CD4-positive, alpha-beta T cell treated with Interleukin-4 for 4 hours (primary cell): ENCODE measurements around the gene MYCBP.
"Not testable (repeated sequence)": the region's sequence is repeated elsewhere in the genome, so short reads cannot be mapped to it uniquely, and the experiment has no call there.

Source experiments
- DNase-seq: peaks from one replicate; pipeline ENCODE4 v3.0.0-alpha.2; 2020

Gene MYCBP

GRCh38 chr1:38873027-38873969, at the start of gene MYCBP:
MYCBP (minus strand) TSS chr1:38873348; CDS start chr1:38873305, 43 bp downstream.
- DNase-seq, result peak; percentile 97

GRCh38 chr1:38919130-38919529, 46.0 kb upstream of the MYCBP start:
- DNase-seq, result no peak

- no peak for DNase-seq
Measured at GRCh38 chr1:38918568-38918967, 45.4 kb upstream of the MYCBP start.

- DNase-seq, result no peak
Measured at GRCh38 chr1:38917772-38918171, 44.6 kb upstream of the MYCBP start.

- DNase-seq, result no peak
Measured at GRCh38 chr1:38917337-38917736, 44.2 kb upstream of the MYCBP start.

GRCh38 chr1:38915352-38915948, 42.3 kb upstream of the MYCBP start:
- no peak for DNase-seq

GRCh38 chr1:38914908-38915307, 41.8 kb upstream of the MYCBP start:
- DNase-seq, result not testable (repeated sequence)

GRCh38 chr1:38908821-38909220, 35.7 kb upstream of the MYCBP start:
- DNase-seq, result no peak

- DNase-seq, result no peak
Measured at GRCh38 chr1:38905985-38906384, 32.8 kb upstream of the MYCBP start.

GRCh38 chr1:38899560-38899959, 26.4 kb upstream of the MYCBP start:
- no peak for DNase-seq

GRCh38 chr1:38898653-38899230, 25.6 kb upstream of the MYCBP start:
- DNase-seq, result no peak

GRCh38 chr1:38896169-38896568, 23.0 kb upstream of the MYCBP start:
- no peak for DNase-seq

GRCh38 chr1:38892976-38893375, 19.8 kb upstream of the MYCBP start:
- no peak for DNase-seq

GRCh38 chr1:38891753-38892152, 18.6 kb upstream of the MYCBP start:
- no peak for DNase-seq

GRCh38 chr1:38889589-38889988, 16.4 kb upstream of the MYCBP start:
- DNase-seq, result no peak

GRCh38 chr1:38888423-38889333, 15.5 kb upstream of the MYCBP start:
- DNase-seq, result no peak

- DNase-seq, result no peak
Measured at GRCh38 chr1:38885092-38885491, 11.9 kb upstream of the MYCBP start.

- no peak for DNase-seq
Measured at GRCh38 chr1:38881487-38881886, 8.3 kb upstream of the MYCBP start, which contains the start of gene GJA9. GJA9 (minus strand) TSS chr1:38881587; CDS start chr1:38876098, 5,489 bp downstream.

- no peak for DNase-seq
Measured at GRCh38 chr1:38875811-38876210, 2.7 kb upstream of the MYCBP start.

GRCh38 chr1:38872401-38873026, 634 bp downstream of the MYCBP start:
- DNase-seq, result peak; percentile 31

- no peak for DNase-seq
Measured at GRCh38 chr1:38870996-38871395, 2.2 kb downstream of the MYCBP start.

GRCh38 chr1:38867208-38867607, 5.9 kb downstream of the MYCBP start:
- no peak for DNase-seq
